Measurements from ENCODE around the gene ANKRD37.

ANKRD37 gene

GRCh38 chr4:185392156-185392555, 4.5 kb upstream of the ANKRD37 start:
- no peak overlapping the region for H3K27ac Mint-ChIP-seq

GRCh38 chr4:185394568-185395237, 1.9 kb upstream of the ANKRD37 start:
- Mint-ChIP-seq H3K27ac (peak overlapping the region; percentile 94), H3K4me3 (peak overlapping the region; percentile 96), H3K36me3 (peaks cover 2% of the 10 kb centered on the region), H3K27me3 (no peaks in the 10 kb centered on the region), H3K9me3 (ENCODE audit: low read depth) (no peaks in the 10 kb centered on the region), H3K4me1 (ENCODE audit: low read depth) (peaks cover 26% of the 10 kb centered on the region)

More at GRCh38 chr4:185392156-185392555, 4.5 kb upstream of the ANKRD37 start:
- H3K9me3 Mint-ChIP-seq (ENCODE audit: low read depth), result no peaks in the 10 kb centered on the region
- H3K4me1 Mint-ChIP-seq (ENCODE audit: low read depth), result peaks cover 20% of the 10 kb centered on the region
- H3K27me3 Mint-ChIP-seq, result no peaks in the 10 kb centered on the region
- peaks cover 2% of the 10 kb centered on the region for H3K36me3 Mint-ChIP-seq
- H3K4me3 Mint-ChIP-seq, result no peak overlapping the region

GRCh38 chr4:185395238-185395955, 1.2 kb upstream of the ANKRD37 start, which contains the start of gene LRP2BP:
TSS of gene LRP2BP (minus strand) at chr4:185395924. CDS start at chr4:185378186, 17,738 bp downstream.
- Mint-ChIP-seq H3K27me3 (no peaks in the 10 kb centered on the region), H3K9me3 (ENCODE audit: low read depth) (no peaks in the 10 kb centered on the region)

GRCh38 chr4:185395956-185396723, 501 bp upstream of the ANKRD37 start:
- Mint-ChIP-seq H3K9me3 (ENCODE audit: low read depth) (no peaks in the 10 kb centered on the region), H3K4me1 (ENCODE audit: low read depth) (peaks cover 26% of the 10 kb centered on the region), H3K27ac (peak overlapping the region; percentile 94), H3K4me3 (peak overlapping the region; percentile 96), H3K36me3 (peaks cover 2% of the 10 kb centered on the region), H3K27me3 (no peaks in the 10 kb centered on the region)

More at GRCh38 chr4:185395238-185395955, 1.2 kb upstream of the ANKRD37 start, which contains the start of gene LRP2BP:
- peaks cover 2% of the 10 kb centered on the region for H3K36me3 Mint-ChIP-seq
- H3K27ac Mint-ChIP-seq, result peak within 1 kb of the TSS; percentile 94
- H3K4me1 Mint-ChIP-seq (ENCODE audit: low read depth), result peaks cover 26% of the 10 kb centered on the region
- H3K4me3 Mint-ChIP-seq, result peak within 1 kb of the TSS; percentile 96

GRCh38 chr4:185398618-185399017, 2.0 kb downstream of the ANKRD37 start:
- Mint-ChIP-seq H3K4me1 (ENCODE audit: low read depth) (peaks cover 24% of the 10 kb centered on the region), H3K4me3 (no peak overlapping the region), H3K27me3 (no peaks in the 10 kb centered on the region), H3K36me3 (no peaks in the 10 kb centered on the region), H3K9me3 (ENCODE audit: low read depth) (no peaks in the 10 kb centered on the region), H3K27ac (no peak overlapping the region)

- H3K9me3 Mint-ChIP-seq (ENCODE audit: low read depth), result no peaks in the 10 kb centered on the region
- no peak overlapping the region for H3K4me3 Mint-ChIP-seq
- no peak overlapping the region for H3K27ac Mint-ChIP-seq
- H3K36me3 Mint-ChIP-seq, result no peaks in the 10 kb centered on the region
- peaks cover 18% of the 10 kb centered on the region for H3K4me1 Mint-ChIP-seq (ENCODE audit: low read depth)
- no peaks in the 10 kb centered on the region for H3K27me3 Mint-ChIP-seq
Observed at GRCh38 chr4:185399466-185399865, 2.8 kb downstream of the ANKRD37 start.

- H3K4me3 Mint-ChIP-seq, result no peak overlapping the region
- peaks cover 2% of the 10 kb centered on the region for H3K36me3 Mint-ChIP-seq
- H3K27ac Mint-ChIP-seq, result no peak overlapping the region
- no peaks in the 10 kb centered on the region for H3K9me3 Mint-ChIP-seq (ENCODE audit: low read depth)
- H3K4me1 Mint-ChIP-seq (ENCODE audit: low read depth), result no peaks in the 10 kb centered on the region
- no peaks in the 10 kb centered on the region for H3K27me3 Mint-ChIP-seq
Observed at GRCh38 chr4:185404031-185404430, 7.4 kb downstream of the ANKRD37 start.

GRCh38 chr4:185405296-185405999, 8.8 kb downstream of the ANKRD37 start:
- no peaks in the 10 kb centered on the region for H3K27me3 Mint-ChIP-seq
- H3K4me1 Mint-ChIP-seq (ENCODE audit: low read depth), result no peaks in the 10 kb centered on the region
- H3K4me3 Mint-ChIP-seq, result no peak overlapping the region
- no peaks in the 10 kb centered on the region for H3K9me3 Mint-ChIP-seq (ENCODE audit: low read depth)
- no peak overlapping the region for H3K27ac Mint-ChIP-seq
- peaks cover 7% of the 10 kb centered on the region for H3K36me3 Mint-ChIP-seq

GRCh38 chr4:185408432-185408831, 11.8 kb downstream of the ANKRD37 start:
- H3K4me1 Mint-ChIP-seq (ENCODE audit: low read depth), result no peaks in the 10 kb centered on the region
- H3K27ac Mint-ChIP-seq, result no peak overlapping the region
- no peaks in the 10 kb centered on the region for H3K27me3 Mint-ChIP-seq
- H3K36me3 Mint-ChIP-seq, result peaks cover 9% of the 10 kb centered on the region
- no peaks in the 10 kb centered on the region for H3K9me3 Mint-ChIP-seq (ENCODE audit: low read depth)
- H3K4me3 Mint-ChIP-seq, result no peak overlapping the region

- no peaks in the 10 kb centered on the region for H3K27me3 Mint-ChIP-seq
- H3K36me3 Mint-ChIP-seq, result peaks cover 10% of the 10 kb centered on the region
- H3K27ac Mint-ChIP-seq, result no peak overlapping the region
- no peak overlapping the region for H3K4me3 Mint-ChIP-seq
- no peaks in the 10 kb centered on the region for H3K9me3 Mint-ChIP-seq (ENCODE audit: low read depth)
- no peaks in the 10 kb centered on the region for H3K4me1 Mint-ChIP-seq (ENCODE audit: low read depth)
Observed at GRCh38 chr4:185411849-185412248, 15.2 kb downstream of the ANKRD37 start.

GRCh38 chr4:185412412-185412811, 15.8 kb downstream of the ANKRD37 start:
- H3K27me3 Mint-ChIP-seq, result no peaks in the 10 kb centered on the region
- H3K4me3 Mint-ChIP-seq, result no peak overlapping the region
- no peaks in the 10 kb centered on the region for H3K4me1 Mint-ChIP-seq (ENCODE audit: low read depth)
- no peak overlapping the region for H3K27ac Mint-ChIP-seq
- H3K9me3 Mint-ChIP-seq (ENCODE audit: low read depth), result no peaks in the 10 kb centered on the region
- peaks cover 14% of the 10 kb centered on the region for H3K36me3 Mint-ChIP-seq

- Mint-ChIP-seq H3K9me3 (ENCODE audit: low read depth) (no peaks in the 10 kb centered on the region), H3K27me3 (no peaks in the 10 kb centered on the region), H3K4me3 (no peak overlapping the region), H3K36me3 (peaks cover 21% of the 10 kb centered on the region), H3K27ac (no peak overlapping the region), H3K4me1 (ENCODE audit: low read depth) (peaks cover 8% of the 10 kb centered on the region)
Observed at GRCh38 chr4:185416955-185417354, 20.3 kb downstream of the ANKRD37 start.

GRCh38 chr4:185421366-185422124, 24.9 kb downstream of the ANKRD37 start:
- H3K9me3 Mint-ChIP-seq (ENCODE audit: low read depth), result no peaks in the 10 kb centered on the region
- H3K4me3 Mint-ChIP-seq, result no peak overlapping the region
- H3K4me1 Mint-ChIP-seq (ENCODE audit: low read depth), result peaks cover 29% of the 10 kb centered on the region
- no peak overlapping the region for H3K27ac Mint-ChIP-seq
- H3K36me3 Mint-ChIP-seq, result peaks cover 20% of the 10 kb centered on the region
- H3K27me3 Mint-ChIP-seq, result no peaks in the 10 kb centered on the region

Data from activated naive CD8-positive, alpha-beta T cell (primary cell).